Measurements from ENCODE around the gene PRMT3.
"Not testable (repeated sequence)": the region's sequence is repeated elsewhere in the genome, so short reads cannot be mapped to it uniquely, and the experiment has no call there.

PRMT3 gene

DNA sequence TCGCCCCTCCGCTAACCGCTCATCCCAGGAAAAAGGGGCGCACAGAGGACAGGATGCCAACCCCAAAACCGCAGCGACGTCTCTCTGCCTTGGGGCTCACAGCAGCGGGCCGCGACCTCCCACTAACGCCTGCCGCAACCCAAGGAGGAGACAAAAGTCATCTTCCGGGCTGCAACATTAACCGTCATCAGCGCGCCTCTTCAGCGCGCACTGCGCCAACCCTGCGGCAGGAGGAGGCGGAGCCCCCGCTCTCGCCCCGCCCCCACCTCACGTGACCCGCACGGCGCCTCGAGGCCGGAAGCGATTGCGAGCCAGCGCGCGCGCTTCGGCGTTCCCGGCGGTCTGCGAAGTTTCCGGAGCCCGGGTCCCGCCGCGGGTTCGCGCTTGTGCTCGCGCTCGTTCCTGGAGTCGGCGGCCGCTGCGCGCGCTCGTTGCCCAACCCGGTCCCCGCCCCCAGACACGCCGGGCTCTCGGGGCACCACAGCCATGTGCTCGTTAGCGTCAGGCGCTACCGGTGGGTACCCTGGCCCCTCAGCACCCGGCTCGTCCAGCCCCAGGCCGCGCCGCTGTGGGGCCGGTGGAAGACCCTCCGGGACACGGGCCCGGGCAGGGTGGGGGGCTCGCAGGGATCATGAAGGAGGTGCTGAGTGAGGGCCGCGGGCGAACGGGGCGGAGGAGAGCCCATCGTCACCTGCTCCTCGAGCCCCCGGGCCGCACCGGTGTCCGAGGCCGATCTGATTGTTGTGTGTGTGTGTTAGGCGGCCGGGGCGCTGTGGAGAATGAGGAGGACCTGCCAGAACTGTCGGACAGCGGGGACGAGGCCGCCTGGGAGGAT, at the start of gene PRMT3:
PRMT3 (plus strand) TSS at position 456 of the 835 bp plus-strand sequence; CDS start at position 487, 31 bp downstream.
- DNase-seq: peak; percentile 51 to 99 (median 90)

DNA sequence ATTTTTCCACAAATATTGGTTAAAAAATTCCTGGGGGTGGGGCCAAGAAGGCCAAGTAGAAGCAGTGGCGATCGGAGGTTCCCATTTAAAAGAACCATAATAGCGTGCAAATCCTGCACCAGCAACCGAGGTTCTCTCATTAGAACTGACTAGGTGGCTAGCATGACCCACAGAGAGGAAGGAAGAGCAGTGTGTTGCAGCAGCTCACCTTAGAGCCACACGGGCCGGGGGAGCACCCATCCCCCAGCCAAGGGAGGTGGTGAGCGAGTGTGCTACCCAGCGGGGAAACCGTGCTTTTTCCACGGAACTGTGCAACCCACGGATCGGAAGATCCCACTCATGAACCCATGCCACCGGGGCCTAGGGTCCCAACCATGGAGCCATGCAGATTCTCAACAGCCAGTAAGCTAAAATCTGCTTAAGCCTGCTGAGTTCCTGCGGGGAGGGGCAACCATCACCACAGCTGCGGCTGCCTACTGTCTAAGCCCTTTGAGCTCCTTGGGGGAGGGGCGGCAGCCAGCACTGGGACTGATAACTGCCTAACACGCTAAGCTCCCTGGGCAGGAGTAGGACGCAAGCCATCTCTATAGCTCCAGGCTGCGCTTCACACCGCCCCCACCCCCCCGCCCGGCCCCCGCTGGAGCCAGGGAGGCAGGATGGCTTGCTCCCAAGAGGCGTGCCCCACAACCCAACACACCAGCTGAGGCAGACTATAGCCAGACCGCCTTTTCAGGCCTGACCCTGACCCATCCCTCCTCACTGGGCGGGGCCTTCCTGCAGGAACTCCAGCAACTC, 45.0 kb upstream of the PRMT3 start:
- DNase-seq: peak in 14 of 56 donors; percentile 3 to 41 (median 18)

DNA sequence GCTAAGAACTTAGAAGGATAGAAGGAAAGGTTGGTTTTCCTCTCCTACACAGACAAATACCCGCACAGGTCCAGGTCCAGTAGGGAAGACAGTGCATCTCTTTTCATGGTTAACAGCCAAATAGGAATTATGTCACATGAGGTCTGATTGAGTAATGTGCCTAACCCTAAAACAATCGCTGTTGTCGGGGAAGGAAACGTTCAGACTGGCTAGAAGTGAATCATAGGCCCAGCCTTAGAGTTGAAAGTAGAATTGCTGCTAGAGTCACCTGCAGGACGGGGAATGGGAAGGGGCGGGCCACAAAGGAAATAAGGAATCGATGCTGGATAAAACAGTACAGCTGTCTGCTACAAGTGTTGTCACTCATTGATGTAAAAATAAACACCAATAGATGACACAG, 36.4 kb upstream of the PRMT3 start:
- DNase-seq: no peak

DNA sequence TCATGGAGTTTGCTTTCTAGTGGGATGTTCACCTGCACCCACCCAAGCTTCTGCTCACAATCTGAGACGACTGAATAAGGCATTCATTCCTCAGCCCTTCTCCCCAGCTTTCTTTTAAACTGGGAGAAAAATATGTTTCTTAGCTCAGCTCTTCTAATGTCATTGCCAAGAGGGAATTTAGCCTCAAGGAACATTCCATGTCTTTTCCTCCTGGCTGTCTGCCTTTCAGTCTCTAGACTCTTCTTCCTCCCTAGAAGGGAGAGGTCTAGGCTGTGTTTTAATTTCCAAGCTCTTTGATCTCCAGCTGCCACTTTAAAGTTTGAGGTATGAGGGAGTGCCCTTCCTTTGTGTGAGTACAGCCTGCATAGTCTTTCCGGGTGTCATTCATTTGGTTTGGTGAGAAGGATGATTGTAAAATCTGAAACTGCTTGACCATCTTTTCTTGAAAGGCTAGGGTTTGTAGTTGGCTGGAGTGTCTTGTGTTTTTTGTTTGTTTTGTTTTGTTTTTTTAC, 35.7 kb upstream of the PRMT3 start:
- no peak for DNase-seq

DNA sequence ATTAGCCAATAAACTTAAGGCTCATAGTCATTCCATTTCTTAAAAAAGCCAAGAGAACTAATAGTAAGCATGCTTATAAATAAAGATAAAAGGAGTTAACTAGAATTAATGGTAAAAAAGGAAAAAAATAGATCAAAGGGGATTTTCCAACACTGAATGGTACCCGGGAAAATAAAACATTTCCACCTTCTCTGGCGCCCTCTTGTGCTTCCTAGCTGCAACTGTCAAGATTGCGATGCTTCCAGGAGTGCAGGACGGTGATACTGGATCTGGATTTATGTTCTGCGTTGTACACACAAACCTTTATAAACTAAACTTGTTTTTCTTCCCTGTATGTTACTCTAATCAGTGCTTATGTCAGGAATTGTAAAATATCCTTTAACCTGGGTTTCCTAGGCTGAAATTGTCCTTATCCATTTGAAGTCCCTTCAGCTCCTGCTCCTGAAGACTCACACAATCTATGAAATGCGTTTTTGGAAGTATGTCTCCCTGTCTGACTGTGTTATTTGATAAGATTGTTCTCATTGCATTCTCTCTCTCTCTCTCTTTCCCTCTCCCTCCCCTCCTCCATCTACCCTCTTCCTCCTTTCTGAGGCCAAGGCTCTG, 33.6 kb upstream of the PRMT3 start:
- DNase-seq: peak in 14 of 56 donors; percentile 10 to 67 (median 23)

DNA sequence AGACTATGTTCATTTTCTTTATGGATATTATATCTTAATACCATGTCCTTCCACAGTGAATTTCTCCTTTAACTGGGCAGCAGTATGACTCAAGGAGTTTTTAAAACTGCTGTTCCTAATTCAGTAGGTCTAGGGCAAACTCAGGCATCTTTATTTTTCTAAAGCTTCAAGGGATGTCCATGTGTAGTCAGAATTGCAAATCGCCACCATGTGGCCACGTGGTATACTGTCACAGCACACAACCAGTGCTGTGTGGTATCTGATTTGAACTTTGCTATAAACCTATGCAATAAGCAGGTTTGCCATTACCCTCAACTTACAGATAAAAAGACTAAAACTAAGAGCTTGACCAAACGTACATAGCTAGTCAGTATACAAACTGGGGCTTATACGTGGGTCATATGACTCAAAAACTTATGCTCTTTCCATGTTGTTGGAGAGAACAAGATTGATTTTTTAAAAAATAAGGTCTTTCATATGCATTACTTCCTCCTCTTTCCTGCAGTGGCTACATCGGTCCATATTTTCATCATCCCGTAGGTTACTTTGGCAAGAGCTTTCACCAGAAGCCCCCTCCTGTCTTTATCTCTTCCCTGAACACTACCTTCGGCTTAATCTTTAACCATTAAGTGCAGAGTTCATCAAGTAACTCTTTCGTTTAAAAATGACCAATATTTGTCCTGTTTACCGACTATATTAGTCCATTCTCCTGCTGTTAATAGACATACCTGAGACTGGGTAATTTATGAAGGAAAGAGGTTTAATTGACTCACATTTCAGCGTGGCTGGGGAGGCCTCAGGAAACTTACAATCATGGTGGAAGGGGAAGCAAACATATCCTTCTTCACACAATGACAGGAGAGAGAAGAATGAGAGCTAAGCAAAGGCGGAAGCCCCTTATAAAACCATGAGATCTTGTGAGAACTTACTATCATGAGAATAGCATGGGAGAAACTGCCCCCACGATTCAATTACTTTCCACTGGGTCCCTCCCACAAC, 32.0 kb upstream of the PRMT3 start:
- DNase-seq: peak in 8 of 56 donors; percentile 5 to 60 (median 15)

DNA sequence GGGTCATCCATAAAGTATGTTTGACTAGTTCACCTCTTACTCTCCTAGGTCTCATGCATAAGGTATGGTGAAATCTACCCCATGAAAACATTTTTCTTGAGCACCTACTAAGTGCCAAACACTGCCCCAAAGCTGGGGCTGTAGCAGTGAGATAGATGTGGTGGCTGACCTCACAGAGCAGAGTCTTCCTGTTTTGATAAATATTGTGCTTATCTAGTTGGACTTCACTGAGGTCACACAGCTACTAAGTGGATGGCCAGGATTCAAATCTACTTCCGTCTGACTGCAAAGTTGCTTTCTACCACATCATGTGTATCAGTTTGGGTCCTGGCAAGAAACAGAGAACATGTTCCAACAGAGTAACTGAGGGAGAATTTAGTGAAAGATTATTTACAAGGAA, 30.4 kb upstream of the PRMT3 start:
- no peak for DNase-seq

DNA sequence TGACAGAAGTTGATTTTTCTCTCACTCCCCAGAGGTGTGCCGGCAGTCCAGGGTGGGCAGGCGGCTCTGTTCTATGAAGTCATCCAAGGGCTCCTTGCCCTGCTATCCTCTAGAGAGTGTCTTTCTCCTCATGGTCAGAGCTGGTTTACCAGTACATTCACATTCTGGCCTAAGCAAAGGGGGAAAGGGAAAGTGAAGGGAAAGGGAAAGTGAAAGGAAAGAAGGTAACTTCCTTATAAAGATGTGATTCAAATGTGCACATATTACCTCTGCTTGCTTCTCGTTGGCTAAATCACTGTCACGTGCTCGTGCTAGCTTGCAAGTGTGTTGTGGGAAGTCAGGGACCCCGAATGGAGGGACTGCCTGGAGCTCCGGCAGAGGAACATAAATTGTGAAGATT, 26.9 kb upstream of the PRMT3 start:
- no peak for DNase-seq

DNA sequence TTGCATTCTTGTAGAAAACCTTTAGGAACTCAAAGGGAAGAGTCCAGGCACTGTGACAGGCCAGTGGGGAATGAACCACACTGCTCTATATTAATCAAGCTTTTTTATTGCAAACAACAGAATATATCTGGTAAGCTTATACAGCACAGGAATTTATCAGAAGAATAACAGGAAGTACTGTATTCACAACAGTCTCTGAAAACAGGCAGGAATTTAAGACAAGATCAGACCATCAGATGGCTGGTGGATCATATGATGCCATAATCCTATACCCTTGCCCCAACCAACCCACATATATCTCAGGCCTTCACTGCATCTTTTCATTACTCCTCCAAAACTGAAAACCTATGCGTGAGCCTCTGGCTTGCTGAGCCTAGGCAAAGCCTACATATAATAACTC, 25.0 kb upstream of the PRMT3 start:
- DNase-seq: no peak

DNA sequence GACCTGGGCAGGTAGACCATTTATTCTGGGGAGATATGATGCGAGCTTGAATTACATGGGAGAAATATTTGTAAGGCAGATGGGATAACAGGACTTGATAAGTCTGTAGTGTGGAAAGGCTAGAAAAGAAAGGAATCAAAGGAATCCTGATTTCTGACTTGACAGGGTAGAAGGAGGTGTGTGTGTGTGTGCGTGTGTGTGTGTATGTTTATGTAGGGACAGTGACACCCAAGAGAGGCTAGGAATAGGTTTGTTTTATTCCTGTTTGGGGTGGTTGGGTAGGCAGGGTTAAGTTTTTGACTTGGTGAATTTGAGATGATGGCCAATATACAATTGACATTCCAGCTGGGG, 24.4 kb upstream of the PRMT3 start:
- DNase-seq: no peak

DNA sequence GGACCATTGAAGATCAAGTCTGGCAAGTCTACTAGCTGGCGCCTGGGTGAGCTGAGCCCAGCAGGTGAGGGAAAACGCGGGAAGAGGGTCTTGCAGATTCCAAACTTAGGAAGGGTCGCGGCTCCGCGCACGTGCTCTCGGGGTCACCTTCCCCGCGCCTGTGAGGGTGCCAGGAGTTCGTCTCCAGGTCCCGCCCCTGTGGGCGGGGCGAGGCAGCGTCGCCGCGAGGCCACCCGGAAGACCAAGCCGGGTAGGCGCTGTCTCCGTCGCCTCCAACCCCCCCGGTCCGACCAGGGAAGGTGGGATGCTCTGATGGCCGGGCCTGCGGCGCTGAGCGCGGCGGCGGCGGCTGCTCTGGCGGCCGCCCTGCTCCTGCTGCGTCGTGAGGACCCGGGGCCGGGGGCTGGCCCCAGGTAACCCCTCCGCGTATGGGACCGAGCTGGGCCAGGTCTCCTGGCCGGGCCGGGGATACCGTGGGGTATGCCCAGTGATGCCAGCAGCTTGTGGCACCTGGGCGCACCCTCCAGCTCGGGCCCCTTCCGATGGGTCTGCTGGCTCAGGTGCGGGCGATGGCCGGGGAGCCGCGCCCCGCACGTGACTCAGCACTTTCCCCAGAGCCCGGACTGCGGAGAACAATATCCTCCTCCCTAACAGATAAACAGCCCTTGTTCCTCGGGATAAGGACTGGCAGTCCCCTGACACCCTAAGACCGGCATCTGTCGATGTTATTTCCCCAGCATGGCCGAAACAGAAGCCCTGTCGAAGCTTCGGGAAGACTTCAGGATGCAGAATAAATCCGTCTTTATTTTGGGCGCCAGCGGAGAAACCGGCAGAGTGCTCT, 23.8 kb upstream of the PRMT3 start, which contains the start of gene HTATIP2:
HTATIP2 (plus strand) TSS at position 215 of the 841 bp plus-strand sequence; CDS start at position 739, 524 bp downstream.
- DNase-seq: peak in 48 of 56 donors; percentile 10 to 81 (median 61)

DNA sequence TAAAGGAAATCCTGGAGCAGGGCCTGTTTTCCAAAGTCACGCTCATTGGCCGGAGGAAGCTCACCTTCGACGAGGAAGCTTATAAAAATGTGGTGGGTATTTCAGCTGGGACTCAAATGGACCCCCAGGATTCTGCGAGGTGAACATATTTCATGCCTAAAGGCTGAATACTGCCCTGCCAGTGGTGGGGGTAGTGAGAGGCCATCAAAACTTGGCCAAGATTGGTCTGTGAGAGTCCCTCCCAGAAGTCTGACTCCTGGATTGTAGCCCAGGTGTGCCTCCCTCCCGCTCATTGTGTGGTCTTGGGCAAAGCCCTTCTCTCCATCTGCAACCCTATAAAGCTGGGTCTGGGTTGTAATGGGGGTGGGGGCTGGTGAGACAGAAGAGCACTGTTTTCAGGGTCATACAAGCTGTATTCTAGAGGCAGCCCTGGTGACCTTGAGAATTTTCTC, 23.1 kb upstream of the PRMT3 start:
- DNase-seq: peak in 4 of 56 donors; percentile 36 to 58 (median 56)

DNA sequence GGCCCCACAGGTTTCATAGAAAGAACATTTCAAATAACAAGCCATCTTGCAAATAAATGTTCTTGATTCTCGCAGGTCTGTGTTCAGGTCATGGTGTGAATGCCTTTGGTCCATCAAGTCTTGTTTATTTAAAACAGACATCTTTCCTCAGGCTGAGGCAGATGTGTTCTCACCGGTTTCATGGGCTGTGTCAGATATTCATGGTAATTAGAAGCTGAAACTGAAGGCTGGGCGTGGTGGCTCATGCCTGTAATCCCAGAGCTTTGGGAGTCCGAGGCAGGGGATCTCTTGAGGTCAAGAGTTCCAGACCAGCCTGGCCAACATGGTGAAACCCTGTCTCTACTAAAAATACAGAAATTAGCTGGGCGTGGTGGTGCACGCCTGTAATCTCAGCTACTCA, 22.1 kb upstream of the PRMT3 start:
- DNase-seq: not testable (repeated sequence)

DNA sequence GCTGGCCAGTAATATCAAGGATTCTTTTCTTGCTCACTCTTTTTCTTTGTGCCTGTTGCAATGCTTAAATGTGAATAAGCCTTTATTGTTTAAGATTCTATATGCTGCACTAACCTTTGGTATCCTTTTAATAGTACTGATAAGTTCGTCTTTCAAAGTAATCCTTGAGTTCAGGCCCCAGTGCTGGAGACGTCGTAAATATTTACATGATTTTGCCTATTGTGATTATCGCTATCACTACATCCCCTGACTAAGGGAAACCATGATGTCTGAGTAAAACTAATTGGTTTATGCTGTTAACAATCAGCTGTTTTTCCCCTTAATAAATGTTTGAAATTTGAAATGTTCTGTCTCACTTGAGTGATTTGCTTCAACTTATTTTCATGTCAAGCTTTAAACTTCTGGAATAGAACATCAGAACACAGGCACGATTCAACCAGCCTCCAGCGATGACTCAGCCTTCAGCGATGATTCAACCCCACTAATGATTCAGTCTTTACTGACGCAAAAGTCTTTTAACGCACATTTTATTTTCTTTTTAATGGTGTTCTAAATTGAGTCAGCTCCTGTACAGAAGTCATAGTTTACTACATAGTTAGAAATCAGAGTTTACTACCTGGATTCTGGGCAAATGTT, 20.1 kb upstream of the PRMT3 start:
- DNase-seq: peak in 31 of 56 donors; percentile 8 to 73 (median 36)

DNA sequence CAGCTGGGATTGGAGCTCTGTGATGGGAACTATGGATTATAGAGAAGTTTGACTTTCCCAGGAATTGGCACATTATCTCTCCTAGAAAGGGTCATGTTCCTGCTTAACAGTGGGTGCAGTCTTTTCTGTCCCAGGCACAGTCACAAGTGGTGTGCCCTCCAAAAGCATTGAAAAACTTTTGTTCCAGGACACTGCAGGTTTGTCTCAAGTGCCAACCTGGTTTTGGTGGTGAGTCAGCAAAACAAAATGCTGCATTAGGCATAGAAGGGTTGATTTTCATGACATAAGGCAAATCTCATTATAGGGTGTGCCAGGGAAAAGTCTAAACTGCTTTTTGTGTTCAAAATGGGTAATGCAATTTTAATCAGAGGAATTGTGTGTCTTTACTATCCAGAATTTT, 19.1 kb upstream of the PRMT3 start:
- DNase-seq: no peak

DNA sequence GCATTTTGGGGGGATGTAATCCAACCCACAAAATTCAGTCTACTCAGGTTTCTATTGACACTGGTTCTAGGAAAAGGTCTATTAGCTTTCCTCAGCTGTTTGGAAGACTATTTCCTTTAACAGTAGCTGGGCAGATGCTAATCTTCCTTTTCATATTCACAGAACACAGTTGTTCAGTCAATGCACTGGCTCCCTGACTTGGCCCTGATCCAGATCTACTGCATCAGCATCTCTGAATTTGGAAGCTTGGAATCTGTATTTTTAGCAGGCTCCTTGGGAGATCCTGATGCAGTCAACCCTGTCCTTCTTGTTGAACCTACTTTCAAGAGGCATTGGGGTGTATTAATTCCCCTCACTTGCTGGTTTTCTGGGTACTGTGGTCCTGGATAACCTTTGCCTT, 17.7 kb upstream of the PRMT3 start:
- DNase-seq: peak in 4 of 56 donors; percentile 8 to 38 (median 18)

DNA sequence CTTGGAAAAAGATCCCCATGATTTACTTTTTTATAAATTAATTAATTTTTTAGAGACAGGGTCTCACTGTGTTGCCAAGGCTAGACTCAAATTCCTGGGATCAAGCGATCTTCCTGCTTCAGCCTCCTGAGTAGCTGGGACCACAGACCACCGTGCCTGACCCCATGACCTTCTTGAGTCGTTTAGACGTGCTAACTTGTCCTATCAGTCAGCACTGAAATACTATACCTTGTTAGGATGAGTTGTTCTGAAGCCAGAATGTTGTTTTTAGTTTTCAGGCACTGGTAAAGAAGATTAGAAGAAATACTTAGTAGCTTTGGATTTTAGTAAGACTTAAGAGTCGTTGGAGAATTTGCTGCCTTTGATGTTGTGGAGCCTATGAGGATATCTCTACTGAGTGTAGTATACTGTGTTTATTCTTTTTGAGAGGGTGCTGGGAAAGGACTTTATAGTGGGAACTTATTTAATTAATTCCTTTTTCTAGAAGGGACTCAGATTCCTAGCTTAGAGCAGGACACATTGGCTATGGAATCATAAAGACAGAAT, 15.4 kb upstream of the PRMT3 start:
- DNase-seq: no peak

DNA sequence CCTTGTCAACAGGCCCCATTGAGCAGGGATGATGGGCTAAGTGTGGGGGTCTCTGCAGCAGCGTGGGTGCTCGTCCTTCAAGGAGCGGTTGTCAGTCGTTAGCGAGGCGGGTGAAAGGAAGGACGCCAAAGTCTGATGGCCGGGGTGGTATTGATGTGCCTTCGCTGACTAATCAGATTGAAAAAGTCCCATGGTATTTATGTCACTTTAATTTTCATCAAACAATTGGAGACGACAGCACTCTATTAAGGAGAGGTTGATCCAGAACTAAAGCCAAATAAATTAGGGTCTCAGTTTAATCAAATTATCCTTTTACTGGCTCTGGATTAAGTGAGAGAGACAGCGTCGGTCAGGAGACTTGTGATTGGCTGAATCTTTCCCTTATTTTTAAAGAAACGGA, 14.4 kb upstream of the PRMT3 start:
- no peak for DNase-seq
